ENCODE data around the gene DIP2A. TPM values are rescaled to one million over a fixed set of nuclear protein-coding genes. Genes with fewer than 3 reads are reported as not detected.
A peak's percentile ranks its signal among the peaks of the same experiment; 100 is the strongest.

Gene DIP2A
- total and polyA plus RNA-seq, 2 of the 13 experiments (the other 11 are each of a cell fraction or from before 2014, with no cell fraction given) = 18.5 to 37.6 TPM

- no peak for TF ChIP-seq PBX3 (CRISPR knock-in tag; IDR thresholded peaks at IDR 0.05; ENCODE audit: borderline replicate concordance)
- TF ChIP-seq ARID5B (CRISPR knock-in tag; IDR thresholded peaks at IDR 0.05) = peak; percentile 81
- TF ChIP-seq ZNF256 (CRISPR knock-in tag; conservative IDR thresholded peaks at IDR 0.05) = no peak
- TF ChIP-seq ZFX (CRISPR knock-in tag; IDR thresholded peaks at IDR 0.05; ENCODE audit: low read depth) = no peak
- TF ChIP-seq ATRX (CRISPR knock-in tag; IDR thresholded peaks at IDR 0.05; ENCODE audit: borderline replicate concordance) = no peak
- no peak for TF ChIP-seq SOX13 (IDR thresholded peaks at IDR 0.05)
- peak in 1 of 2 experiments; percentile 53; a peak in 1 of 4 replicates for TF ChIP-seq SOX13 (CRISPR knock-in tag; conservative IDR thresholded peaks at IDR 0.05 in 1 of 2, IDR thresholded peaks at IDR 0.05 in 1 of 2)
- TF ChIP-seq FOXK1 (CRISPR knock-in tag; IDR thresholded peaks at IDR 0.05; ENCODE audit: borderline replicate concordance, low read depth) = 0 out of 2 replicates have a peak, but pooled peaks have one; percentile 54
- TF ChIP-seq SSRP1 (CRISPR knock-in tag; IDR thresholded peaks at IDR 0.05) = no peak
- peak; percentile 90 for TF ChIP-seq BCL6 (CRISPR knock-in tag; IDR thresholded peaks at IDR 0.05)
- 0 out of 2 replicates have a peak, but pooled peaks have one; percentile 33 for TF ChIP-seq MED1 (CRISPR knock-in tag; IDR thresholded peaks at IDR 0.05)
- 0 out of 2 replicates have a peak, but pooled peaks have one; percentile 29 for TF ChIP-seq ZNF746 (CRISPR knock-in tag; IDR thresholded peaks at IDR 0.05)
- no peak for TF ChIP-seq ZNF589 (CRISPR knock-in tag; conservative IDR thresholded peaks at IDR 0.05)
- TF ChIP-seq FOSL2 (CRISPR knock-in tag; IDR thresholded peaks at IDR 0.05) = peak; percentile 32; the same call in 1 of the 2 replicates
- TF ChIP-seq FLYWCH1 (CRISPR knock-in tag; IDR thresholded peaks at IDR 0.05) = no peak
- TF ChIP-seq ZFP1 (CRISPR knock-in tag; IDR thresholded peaks at IDR 0.05) = no peak
- TF ChIP-seq CCDC6 (CRISPR knock-in tag; IDR thresholded peaks at IDR 0.05) = no peak
- no peak for TF ChIP-seq GABPA (IDR thresholded peaks at IDR 0.05; ENCODE audit: low read depth, low read length)
- TF ChIP-seq GABPA (CRISPR knock-in tag; IDR thresholded peaks at IDR 0.05; ENCODE audit: low read depth) = peak; percentile 32; the same call in 1 of the 2 replicates
- TF ChIP-seq HMG20B (CRISPR knock-in tag; conservative IDR thresholded peaks at IDR 0.05) = no peak
- no peak for TF ChIP-seq TARDBP (CRISPR knock-in tag; IDR thresholded peaks at IDR 0.05)
- peak; percentile 59; the same call in 1 of the 2 replicates for TF ChIP-seq THRA (CRISPR knock-in tag; IDR thresholded peaks at IDR 0.05; ENCODE audit: borderline replicate concordance)
These were observed 100.7 kb downstream of the DIP2A start (continued) for GRCh38 chr21:46559291-46559983.

Measured in HepG2 (cell line).